K562 (cell line): ENCODE results near the gene IL17REL. TPM values are rescaled to one million over a fixed set of nuclear protein-coding genes. Genes with fewer than 3 reads are reported as not detected.
A peak's percentile ranks its signal among the peaks of the same experiment; 100 is the strongest.

ENCODE experiments used
- ATAC-seq: fragments of 200-7000 bp; cut with Tn5 transposase; 3 replicates; pipeline ENCODE4 v1.9.1; 2020; ENCODE audit warnings: moderate library complexity
- BruUV-seq: library from RNA; stranded (reverse); fragments of 400-500 nt; replicated peaks from 2 replicates; lab custom pipeline; 2021; lab: Mats Ljungman, UMichigan
- CTCF ChIA-PET: fragments of 300-600 bp; formaldehyde crosslinking; extraction: SDS; loops from one replicate; lab custom pipeline; 2021; ENCODE audit warnings: low intra/inter-chr PET ratio; lab: Yijun Ruan, JAX
- POLR2A ChIA-PET: fragments of 300-600, 350-650 bp; sonication (Branson Sonifier 250); formaldehyde crosslinking; extraction: SDS; loops from one replicate; lab custom pipeline; 2021; ENCODE audit warnings: antibody characterized with exemption, inconsistent platforms; lab: Yijun Ruan, JAX
- DNase-seq, 4 experiments: peaks; one replicate each; pipeline versions ENCODE4 v3.0.0 to v3.0.0-alpha.2; 2011 to 2018; ENCODE audit warnings: low spot score in 3 of 4, mixed read lengths in 3 of 4; ENCODE audit errors: extremely low read depth in 1 of 4
- FAIRE-seq: peaks from 2 replicates; lab custom pipeline; 2011; peaks lifted over from hg19 to GRCh38; lab: Jason Lieb, UNC
- H2AFZ ChIP-seq: 2 replicates; pipeline ENCODE4 v1.6.0; 2011; ENCODE audit warnings: low read depth, low read length, control low read depth, inconsistent platforms
- H3K27ac ChIP-seq: fragments of 200-600 bp; 3 replicates; pipeline ENCODE4 v1.8.0; 2011; ENCODE audit warnings: low read depth, mild to moderate bottlenecking, control low read depth, inconsistent platforms, low read length, moderate library complexity, mixed read lengths; ENCODE audit errors: extremely low read depth
- H3K27me3 ChIP-seq, 2 experiments: fragments of 300-600 bp in 1 of 2; 2 replicates in 1 of 2; 3 replicates in 1 of 2; pipeline versions ENCODE4 v1.6.0 to v1.8.0; 2011; ENCODE audit warnings: inconsistent platforms in 2 of 2, low read length in 2 of 2, mild to moderate bottlenecking in 1 of 2, mixed read lengths in 1 of 2, moderate library complexity in 1 of 2; ENCODE audit not compliant: control insufficient read depth in 2 of 2, insufficient read depth in 2 of 2
- H3K36me3 ChIP-seq: fragments of 300-600 bp; 3 replicates; pipeline ENCODE4 v1.8.0; 2011; ENCODE audit warnings: mild to moderate bottlenecking, low read length, inconsistent platforms; ENCODE audit not compliant: control insufficient read depth, insufficient read depth
- H3K4me1 ChIP-seq, 2 experiments: fragments of 200-600 bp in 1 of 2; replicated peaks in 1 of 2; 2 replicates in 1 of 2; 3 replicates in 1 of 2; pipeline versions ENCODE4 v1.5.1 to v1.8.0; 2011; ENCODE audit warnings: inconsistent platforms in 2 of 2, low read length in 2 of 2, mild to moderate bottlenecking in 1 of 2, mixed read lengths in 1 of 2, moderate library complexity in 1 of 2; ENCODE audit not compliant: control insufficient read depth in 2 of 2, insufficient read depth in 2 of 2
- H3K4me2 ChIP-seq: 2 replicates; pipeline ENCODE4 v1.6.1; 2011; ENCODE audit warnings: low read length, control low read depth, inconsistent platforms, mixed read lengths; ENCODE audit not compliant: insufficient read depth
- H3K4me3 ChIP-seq: fragments of 200-600 bp; sonication (generic), shearing (Covaris generic); 2 replicates; pipeline ENCODE4 v1.5.1; 2016; ENCODE audit warnings: control low read depth, inconsistent platforms
- H3K79me2 ChIP-seq: fragments of 200-600 bp; 3 replicates; pipeline ENCODE4 v1.8.0; 2011; ENCODE audit warnings: low read length, inconsistent platforms; ENCODE audit not compliant: control insufficient read depth, insufficient read depth
- H3K9ac ChIP-seq, 2 experiments: 2 replicates each; pipeline versions ENCODE4 v1.6.0 to v1.6.1; 2011; ENCODE audit warnings: low read depth in 2 of 2, low read length in 2 of 2, control low read depth in 1 of 2, inconsistent platforms in 1 of 2, mild to moderate bottlenecking in 1 of 2, mixed read lengths in 1 of 2; ENCODE audit not compliant: insufficient read depth in 1 of 2
- H3K9me1 ChIP-seq: one replicate; pipeline ENCODE4 v1.6.0; 2011; ENCODE audit warnings: inconsistent platforms, mild to moderate bottlenecking, low read length, moderate library complexity; ENCODE audit not compliant: control insufficient read depth, insufficient read depth
- H3K9me3 ChIP-seq: replicated peaks from 2 replicates; pipeline ENCODE4 v1.5.1; 2011; ENCODE audit warnings: low read depth, low read length, inconsistent platforms; ENCODE audit not compliant: control insufficient read depth, insufficient read depth
- H4K20me1 ChIP-seq: replicated peaks from 2 replicates; pipeline ENCODE4 v1.6.1; 2011; ENCODE audit warnings: low read length, inconsistent platforms, mixed read lengths; ENCODE audit not compliant: control insufficient read depth, insufficient read depth
- CBX3 ChIP-seq, 2 experiments: IDR thresholded peaks; 1 replicate in 1 of 2; 2 replicates in 1 of 2; pipeline ENCODE4 v1.6.1; 2012; ENCODE audit warnings: inconsistent platforms in 2 of 2, low read length in 2 of 2, borderline replicate concordance in 1 of 2, control low read depth in 1 of 2
- COPS2 ChIP-seq: fragments of 450-650 bp; conservative IDR thresholded peaks from 2 replicates; pipeline ENCODE4 v1.6.1; 2016; ENCODE audit warnings: mild to moderate bottlenecking, moderate library complexity
- DMBX1 ChIP-seq: fragments of 250-450 bp; sonication (Bioruptor Pico); IDR thresholded peaks from 2 replicates; pipeline ENCODE4 v1.8.0; 2022; ENCODE audit warnings: inconsistent platforms, mild to moderate bottlenecking, moderate library complexity, borderline replicate concordance
- DNMT1 ChIP-seq: fragments of 450-650 bp; IDR thresholded peaks from 2 replicates; pipeline ENCODE4 v1.6.1; 2016; ENCODE audit warnings: antibody characterized with exemption, mild to moderate bottlenecking
- FOXK2 ChIP-seq, 2 experiments: fragments of 450-650 bp; IDR thresholded peaks in 1 of 2; conservative IDR thresholded peaks in 1 of 2; 2 replicates each; pipeline ENCODE4 v1.6.1; 2016; ENCODE audit warnings: low read depth in 2 of 2, mild to moderate bottlenecking in 1 of 2
- HOMEZ ChIP-seq: fragments of 250-450 bp; sonication (Bioruptor Pico); IDR thresholded peaks from 2 replicates; pipeline ENCODE4 v1.4.0; 2020; ENCODE audit warnings: mild to moderate bottlenecking, moderate library complexity
- NCOA2 ChIP-seq, 2 experiments: fragments of 450-650 bp; IDR thresholded peaks; 2 replicates each; pipeline ENCODE4 v1.6.1; 2018; ENCODE audit warnings: mild to moderate bottlenecking in 2 of 2, moderate library complexity in 1 of 2; ENCODE audit not compliant: partially characterized antibody in 2 of 2
- PURB ChIP-seq: sonication (generic); formaldehyde crosslinking; IDR thresholded peaks from 2 replicates; pipeline ENCODE4 v1.9.0; 2021; ENCODE audit warnings: low read depth, mild to moderate bottlenecking, missing genetic modification reagents
- SMARCA5 ChIP-seq: fragments of 450-650 bp; IDR thresholded peaks from 2 replicates; pipeline ENCODE4 v1.6.1; 2016
- SREBF1 ChIP-seq: fragments of 150-350 bp; IDR thresholded peaks from 2 replicates; pipeline ENCODE4 v1.6.1; 2014; ENCODE audit warnings: antibody characterized with exemption, low read depth, low read length, borderline replicate concordance
- ZKSCAN3 ChIP-seq: fragments of 250-450 bp; sonication (Bioruptor Pico); IDR thresholded peaks from 2 replicates; pipeline ENCODE4 v1.4.0; 2020
- ZNF740 ChIP-seq, 3 experiments: fragments of 200-800 bp in 1 of 3; sonication (Bioruptor generic) in 1 of 3; sonication (generic) in 1 of 3; formaldehyde crosslinking in 1 of 3; IDR thresholded peaks; 2 replicates each; pipeline versions ENCODE4 v1.6.1 to v1.8.0; 2016 to 2022; ENCODE audit warnings: mild to moderate bottlenecking in 2 of 3, missing compliant biosample characterization in 2 of 3, missing genetic modification characterization in 2 of 3, missing genetic modification reagents in 1 of 3
- WGBS: fragments of 100-300 bp; shearing (Covaris generic); methylation state at CpG from one replicate; pipeline ENCODE4 v1.1.6; 2016; ENCODE audit warnings: low coverage, mixed read lengths; ENCODE audit not compliant: insufficient coverage; ENCODE audit errors: missing lambda C conversion rate; 5-methylcytosine and 5-hydroxymethylcytosine counted together
- in situ Hi-C: fragments of 300-500 bp; cut with MboI; formaldehyde crosslinking; loops from 4 replicates; pipeline ENCODE4 v1.15.0; 2018; ENCODE audit warnings: inconsistent platforms, mixed read lengths
- intact Hi-C: fragments of 100-400 bp; cut with micrococcal nuclease; formaldehyde crosslinking; loops from 2 replicates; pipeline ENCODE4 v1.14.2; 2022
- polyA plus RNA-seq, 8 experiments: library from polyadenylated mRNA; depleted of rRNA in 4 of 8; stranded (reverse) in 5 of 8; unstranded in 3 of 8; fragments of >200 nt; fragmentation: Nextera tagmentation in 2 of 8; fragmentation: Illumina TruSeq in 1 of 8; extraction: Ambion mirVana in 2 of 8; extraction: Trizol in 1 of 8; gene quantifications; 2 replicates each; pipeline versions ENCODE4 v1.2.1 to v1.2.3, GENCODE V29; 2011 to 2014; ENCODE audit warnings: inconsistent platforms in 1 of 8, missing spikeins in 1 of 8
- total RNA-seq, 7 experiments: library from RNA; depleted of rRNA in 6 of 7; stranded (reverse); fragments of >200 nt in 6 of 7; fragmentation: Illumina TruSeq in 2 of 7; extraction: Trizol in 2 of 7; gene quantifications; 2 replicates each; pipeline versions ENCODE4 v1.2.1 to v1.2.3, GENCODE V29; 2011 to 2021; ENCODE audit warnings: low replicate concordance in 1 of 7
- TF ChIP-seq, protein P1 (sequence below): fragments of 450-650 bp; IDR thresholded peaks from 2 replicates; pipeline ENCODE4 v1.6.1; 2016; ENCODE audit warnings: antibody characterized with exemption
- TF ChIP-seq, protein P2 (sequence below), 2 experiments: fragments of 450-650 bp; IDR thresholded peaks; 2 replicates each; pipeline ENCODE4 v1.6.1; 2016

The IL17REL gene
- total and polyA plus RNA-seq, 9 of the 15 experiments (the other 6 are each of a cell fraction or from before 2014, with no cell fraction given) = 0.05 to 0.42 (median 0.11) TPM; not detected in 4

DNA sequence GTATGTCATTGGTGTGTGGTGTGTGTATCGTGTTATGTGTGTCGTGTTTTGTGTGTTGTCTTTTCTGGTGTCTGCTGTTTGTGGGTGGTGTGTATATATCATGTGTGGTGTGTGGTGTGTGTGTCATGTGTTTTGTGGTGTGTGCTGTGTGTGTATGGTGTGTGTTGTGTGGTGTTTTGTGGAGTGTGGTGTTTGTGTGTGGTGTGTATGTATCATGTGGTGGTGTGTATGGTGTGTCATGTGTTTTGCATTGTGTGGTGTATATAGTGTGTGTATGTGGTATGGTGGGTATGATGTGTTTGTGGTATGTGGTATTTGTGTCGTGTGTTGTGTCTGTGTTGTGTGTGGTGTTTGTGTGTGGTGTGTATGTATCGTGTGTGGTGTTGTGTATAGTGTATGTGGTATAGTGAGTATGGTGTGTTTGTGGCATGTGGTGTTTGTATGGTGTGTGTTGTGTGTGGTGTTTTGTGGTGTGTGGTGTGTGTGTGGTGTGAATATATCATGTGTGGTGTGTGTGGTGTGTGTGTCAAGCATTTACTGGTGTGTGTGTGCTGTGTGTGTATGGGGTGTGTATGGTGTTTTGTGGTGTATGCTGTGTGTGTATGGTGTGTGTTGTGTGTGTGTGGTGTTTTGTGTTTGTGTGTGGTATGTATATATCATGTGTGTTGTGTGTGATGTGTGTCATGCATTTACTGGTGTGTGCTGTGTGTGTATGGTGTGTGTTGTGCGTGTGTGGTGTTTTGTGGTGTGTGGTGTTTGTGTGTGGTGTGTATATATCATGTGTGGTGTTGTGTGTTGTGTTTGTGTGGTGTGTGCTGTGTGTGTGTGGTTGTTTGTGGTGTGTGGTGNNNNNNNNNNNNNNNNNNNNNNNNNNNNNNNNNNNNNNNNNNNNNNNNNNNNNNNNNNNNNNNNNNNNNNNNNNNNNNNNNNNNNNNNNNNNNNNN lies 39.3 kb downstream of the IL17REL start:
- FAIRE-seq (no peak), DNase-seq (no peak), ATAC-seq (no peak)
- Histone ChIP-seq H2AFZ (no peak overlapping the region), H3K9ac (no peak overlapping the region), H3K9me1 (peaks cover 4% of the 10 kb centered on the region), H4K20me1 (no peaks in the 10 kb centered on the region), H3K79me2 (peaks cover 5% of the 10 kb centered on the region; the same call in 2 of the 3 replicates), H3K27ac (peak overlapping the region; percentile 26; the same call in 1 of the 3 replicates), H3K4me2 (0 out of 2 replicates have a peak overlapping the region, but pooled peaks have one; percentile 25), H3K4me3 (no peak overlapping the region), H3K27me3 (no peaks in the 10 kb centered on the region; a peak in 1 of 5 replicates), H3K9me3 (no peaks in the 10 kb centered on the region), H3K36me3 (no peaks in the 10 kb centered on the region), H3K4me1 (peaks cover 13 to 62% of the 10 kb centered on the region in 2 experiments)
- ChIA-PET POLR2A (no interaction called here), CTCF (no interaction called here)
- in situ Hi-C loops (no loop called here), intact Hi-C loops (loop anchor here (5.0 kb wide), 1 partner anchor 41 kb away; no protein-coding TSS in a partner anchor)
- 85% methylated on average over 4 of the region's 5 CpGs for whole genome bisulfite sequencing
- BruUV-seq = no TSS peak
- TF ChIP-seq, protein P1, sequence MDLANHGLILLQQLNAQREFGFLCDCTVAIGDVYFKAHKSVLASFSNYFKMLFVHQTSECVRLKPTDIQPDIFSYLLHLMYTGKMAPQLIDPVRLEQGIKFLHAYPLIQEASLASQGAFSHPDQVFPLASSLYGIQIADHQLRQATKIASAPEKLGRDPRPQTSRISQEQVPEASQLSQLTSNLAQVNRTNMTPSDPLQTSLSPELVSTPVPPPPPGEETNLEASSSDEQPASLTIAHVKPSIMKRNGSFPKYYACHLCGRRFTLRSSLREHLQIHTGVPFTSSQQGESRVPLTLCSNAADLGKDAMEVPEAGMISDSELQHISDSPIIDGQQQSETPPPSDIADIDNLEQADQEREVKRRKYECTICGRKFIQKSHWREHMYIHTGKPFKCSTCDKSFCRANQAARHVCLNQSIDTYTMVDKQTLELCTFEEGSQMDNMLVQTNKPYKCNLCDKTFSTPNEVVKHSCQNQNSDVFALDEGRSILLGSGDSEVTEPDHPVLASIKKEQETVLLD = no peak
- no peak for TF ChIP-seq SREBF1
- TF ChIP-seq DNMT1 = no peak
- TF ChIP-seq CBX3 (IDR thresholded peaks at IDR 0.05; ENCODE audit: borderline replicate concordance in 1 of 2, low read length in 2 of 2) = 0 out of 3 replicates have a peak, but pooled peaks of 1 of the 2 experiments have one; percentile 9
- TF ChIP-seq, protein P2, sequence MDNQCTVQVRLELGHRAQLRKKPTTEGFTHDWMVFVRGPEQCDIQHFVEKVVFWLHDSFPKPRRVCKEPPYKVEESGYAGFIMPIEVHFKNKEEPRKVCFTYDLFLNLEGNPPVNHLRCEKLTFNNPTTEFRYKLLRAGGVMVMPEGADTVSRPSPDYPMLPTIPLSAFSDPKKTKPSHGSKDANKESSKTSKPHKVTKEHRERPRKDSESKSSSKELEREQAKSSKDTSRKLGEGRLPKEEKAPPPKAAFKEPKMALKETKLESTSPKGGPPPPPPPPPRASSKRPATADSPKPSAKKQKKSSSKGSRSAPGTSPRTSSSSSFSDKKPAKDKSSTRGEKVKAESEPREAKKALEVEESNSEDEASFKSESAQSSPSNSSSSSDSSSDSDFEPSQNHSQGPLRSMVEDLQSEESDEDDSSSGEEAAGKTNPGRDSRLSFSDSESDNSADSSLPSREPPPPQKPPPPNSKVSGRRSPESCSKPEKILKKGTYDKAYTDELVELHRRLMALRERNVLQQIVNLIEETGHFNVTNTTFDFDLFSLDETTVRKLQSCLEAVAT (IDR thresholded peaks at IDR 0.05) = peak in 1 of 2 experiments; percentile 8; a peak in 2 of 4 replicates
- TF ChIP-seq NCOA2 (IDR thresholded peaks at IDR 0.05; ENCODE audit: partially characterized antibody in 2 of 2) = no peak
- no peak for TF ChIP-seq HOMEZ (CRISPR knock-in tag)
- no peak for TF ChIP-seq PURB (CRISPR knock-in tag)
- peak; percentile 59; the same call in 1 of the 2 replicates for TF ChIP-seq SMARCA5
- TF ChIP-seq ZNF740 (CRISPR knock-in tag; IDR thresholded peaks at IDR 0.05) = no peak
- no peak for TF ChIP-seq ZNF740 (tag; IDR thresholded peaks at IDR 0.05)
- no peak for TF ChIP-seq DMBX1
- TF ChIP-seq COPS2 = no peak
- TF ChIP-seq ZKSCAN3 (CRISPR knock-in tag) = no peak
- 0 out of 4 replicates have a peak, but pooled peaks of 1 of the 2 experiments have one; percentile 12 for TF ChIP-seq FOXK2 (conservative IDR thresholded peaks at IDR 0.05 in 1 of 2, IDR thresholded peaks at IDR 0.05 in 1 of 2; ENCODE audit: low read depth in 2 of 2)
